IMR-90 (cell line): ENCODE data around the gene ZDHHC11B. TPM values are rescaled to one million over a fixed set of nuclear protein-coding genes. Genes with fewer than 3 reads are reported as not detected.

Source experiments
- ATAC-seq: fragments of 200-7000 bp; cut with Tn5 transposase; 2 replicates; pipeline ENCODE4 v1.9.1; 2020; ENCODE audit warnings: low read depth, mild to moderate bottlenecking, moderate library complexity
- BruUV-seq: library from RNA; stranded (reverse); fragments of 400-500 nt; replicated peaks from 2 replicates; lab custom pipeline; 2021; lab: Mats Ljungman, UMichigan
- CTCF ChIA-PET: fragments of 300-600 bp; formaldehyde crosslinking; extraction: SDS; loops from one replicate; lab custom pipeline; 2021; ENCODE audit warnings: antibody characterized with exemption; lab: Yijun Ruan, JAX
- POLR2A ChIA-PET: fragments of 300-600 bp; sonication (Branson Sonifier 250); formaldehyde crosslinking; loops from one replicate; lab custom pipeline; 2022; ENCODE audit warnings: antibody characterized with exemption; ENCODE audit not compliant: unreplicated experiment; lab: Charles Lee
- DNase-seq: peaks from one replicate; pipeline ENCODE4 v3.0.0; 2013
- H2AFZ ChIP-seq: replicated peaks from 2 replicates; pipeline ENCODE3; 2013; ENCODE audit warnings: low read length, mild to moderate bottlenecking; ENCODE audit not compliant: poor library complexity
- H2AK5ac ChIP-seq: 2 replicates; pipeline ENCODE4 v1.6.1; 2013; ENCODE audit warnings: low read depth, low read length, inconsistent platforms
- H2AK9ac ChIP-seq: replicated peaks from 2 replicates; pipeline ENCODE3; 2013; ENCODE audit warnings: mild to moderate bottlenecking, low read depth, low read length, moderate library complexity; ENCODE audit not compliant: poor library complexity
- H2BK120ac ChIP-seq: 2 replicates; pipeline ENCODE4 v1.6.1; 2013; ENCODE audit warnings: low read depth, low read length, inconsistent platforms
- H2BK15ac ChIP-seq: 3 replicates; pipeline ENCODE4 v1.6.1; 2013; ENCODE audit warnings: low read depth, low read length, inconsistent platforms
- H2BK20ac ChIP-seq: 2 replicates; pipeline ENCODE4 v1.6.1; 2013; ENCODE audit warnings: low read depth, mild to moderate bottlenecking, inconsistent platforms, low read length, moderate library complexity
- H2BK5ac ChIP-seq: 2 replicates; pipeline ENCODE4 v1.6.1; 2013; ENCODE audit warnings: mild to moderate bottlenecking, low read depth, low read length, inconsistent platforms; ENCODE audit not compliant: poor library complexity, severe bottlenecking
- H3K14ac ChIP-seq: replicated peaks from 2 replicates; pipeline ENCODE4 v1.6.1; 2013; ENCODE audit warnings: low read depth, low read length, inconsistent platforms
- H3K18ac ChIP-seq: 2 replicates; pipeline ENCODE4 v1.6.1; 2013; ENCODE audit warnings: low read depth, low read length, control low read depth
- H3K23ac ChIP-seq: 2 replicates; pipeline ENCODE4 v1.6.1; 2013; ENCODE audit warnings: low read depth, low read length, inconsistent platforms
- H3K27ac ChIP-seq: 2 replicates; pipeline ENCODE4 v1.5.1; 2013; ENCODE audit warnings: mild to moderate bottlenecking, control low read depth, low read length; ENCODE audit not compliant: insufficient read depth
- H3K27me3 ChIP-seq: 2 replicates; pipeline ENCODE4 v1.6.1; 2013; ENCODE audit warnings: low read length; ENCODE audit not compliant: control insufficient read depth, insufficient read depth
- H3K36me3 ChIP-seq: 2 replicates; pipeline ENCODE4 v1.6.1; 2013; ENCODE audit warnings: low read length, mixed read lengths; ENCODE audit not compliant: control insufficient read depth, insufficient read depth
- H3K4ac ChIP-seq: 2 replicates; pipeline ENCODE4 v1.6.1; 2013; ENCODE audit warnings: low read depth, low read length, inconsistent platforms
- H3K4me1 ChIP-seq: 2 replicates; pipeline ENCODE4 v1.6.1; 2013; ENCODE audit warnings: low read length, mixed read lengths; ENCODE audit not compliant: control insufficient read depth, insufficient read depth
- H3K4me2 ChIP-seq: 2 replicates; pipeline ENCODE4 v1.6.1; 2013; ENCODE audit warnings: low read depth, mild to moderate bottlenecking, control low read depth, low read length, moderate library complexity
- H3K4me3 ChIP-seq: 2 replicates; pipeline ENCODE4 v1.5.1; 2013; ENCODE audit warnings: low read depth, mild to moderate bottlenecking, control low read depth, low read length, moderate library complexity; ENCODE audit not compliant: insufficient read depth
- H3K56ac ChIP-seq: 2 replicates; pipeline ENCODE4 v1.6.1; 2013; ENCODE audit warnings: low read length, inconsistent platforms; ENCODE audit not compliant: insufficient read depth; ENCODE audit errors: extremely low read depth
- H3K79me1 ChIP-seq, 2 experiments: 2 replicates each; pipeline ENCODE4 v1.6.1; 2013; ENCODE audit warnings: low read length in 2 of 2, inconsistent platforms in 1 of 2, low read depth in 1 of 2
- H3K9ac ChIP-seq: 2 replicates; pipeline ENCODE4 v1.6.1; 2013; ENCODE audit warnings: low read depth, low read length, control low read depth
- H3K9me1 ChIP-seq: 2 replicates; pipeline ENCODE4 v1.6.1; 2013; ENCODE audit warnings: low read length, inconsistent platforms; ENCODE audit not compliant: insufficient read depth
- H3K9me3 ChIP-seq: 2 replicates; pipeline ENCODE4 v1.6.1; 2013; ENCODE audit warnings: low read length; ENCODE audit not compliant: control insufficient read depth, insufficient read depth
- H4K20me1 ChIP-seq: 2 replicates; pipeline ENCODE4 v1.6.1; 2013; ENCODE audit warnings: low read length, inconsistent platforms; ENCODE audit not compliant: insufficient read depth
- H4K5ac ChIP-seq: 2 replicates; pipeline ENCODE4 v1.6.1; 2013; ENCODE audit warnings: mild to moderate bottlenecking, low read depth, low read length, control low read depth
- H4K8ac ChIP-seq, 2 experiments: 2 replicates each; pipeline ENCODE4 v1.6.1; 2013; ENCODE audit warnings: low read depth in 2 of 2, low read length in 2 of 2, control low read depth in 1 of 2, inconsistent platforms in 1 of 2
- H4K91ac ChIP-seq: 2 replicates; pipeline ENCODE4 v1.6.1; 2013; ENCODE audit warnings: low read depth, low read length, inconsistent platforms; ENCODE audit not compliant: insufficient read depth
- BHLHE40 ChIP-seq: fragments of 150-350 bp; IDR thresholded peaks from 2 replicates; pipeline ENCODE4 v1.6.1; 2016; ENCODE audit warnings: mild to moderate bottlenecking, low read depth, low read length
- CEBPB ChIP-seq: IDR thresholded peaks from 2 replicates; pipeline ENCODE4 v1.6.1; 2012; ENCODE audit warnings: low read depth, low read length, improper control_type of control experiment
- CHD1 ChIP-seq: IDR thresholded peaks from 2 replicates; pipeline ENCODE4 v1.6.1; 2012; ENCODE audit warnings: low read depth, low read length, improper control_type of control experiment
- FOS ChIP-seq: fragments of 150-350 bp; IDR thresholded peaks from 2 replicates; pipeline ENCODE4 v1.6.1; 2016; ENCODE audit warnings: low read depth, low read length
- MAFK ChIP-seq: IDR thresholded peaks from 2 replicates; pipeline ENCODE4 v1.6.1; 2012; ENCODE audit warnings: low read depth, low read length, improper control_type of control experiment
- MAZ ChIP-seq: IDR thresholded peaks from 2 replicates; pipeline ENCODE4 v1.6.1; 2012; ENCODE audit warnings: low read depth, mild to moderate bottlenecking, low read length, improper control_type of control experiment, moderate library complexity, borderline replicate concordance
- MXI1 ChIP-seq: IDR thresholded peaks from 2 replicates; pipeline ENCODE4 v1.6.1; 2012; ENCODE audit warnings: low read depth, mild to moderate bottlenecking, low read length, moderate library complexity, borderline replicate concordance
- NFE2L2 ChIP-seq: fragments of 150-350 bp; IDR thresholded peaks from 2 replicates; pipeline ENCODE4 v1.6.1; 2016; ENCODE audit warnings: low read depth, mild to moderate bottlenecking, low read length
- POLR2A ChIP-seq: IDR thresholded peaks from 2 replicates; pipeline ENCODE4 v1.6.1; 2012; ENCODE audit warnings: mild to moderate bottlenecking, low read depth, low read length
- RAD21 ChIP-seq: IDR thresholded peaks from 2 replicates; pipeline ENCODE4 v1.6.1; 2012; ENCODE audit warnings: low read length, improper control_type of control experiment
- RCOR1 ChIP-seq: IDR thresholded peaks from 2 replicates; pipeline ENCODE4 v1.6.1; 2012; ENCODE audit warnings: mild to moderate bottlenecking, low read length, improper control_type of control experiment; ENCODE audit not compliant: insufficient replicate concordance
- RFX5 ChIP-seq: IDR thresholded peaks from 2 replicates; pipeline ENCODE4 v1.8.0; 2012; ENCODE audit warnings: low read depth, mild to moderate bottlenecking, low read length, moderate library complexity
- SMC3 ChIP-seq: fragments of 150-350 bp; IDR thresholded peaks from 2 replicates; pipeline ENCODE4 v1.6.1; 2016; ENCODE audit warnings: low read depth, mild to moderate bottlenecking, antibody characterized with exemption, low read length, moderate library complexity
- USF2 ChIP-seq: fragments of 150-350 bp; IDR thresholded peaks from 2 replicates; pipeline ENCODE4 v1.6.1; 2017; ENCODE audit warnings: mild to moderate bottlenecking, antibody characterized with exemption, low read length, low read depth
- WGBS, 2 experiments: methylation state at CpG; one replicate each; pipeline versions ENCODE4 v1.1.5 to v1.1.7; 2013; ENCODE audit warnings: missing lambda C conversion rate in 2 of 2; ENCODE audit not compliant: insufficient read length in 1 of 2; ENCODE audit errors: extremely low coverage in 2 of 2; 5-methylcytosine and 5-hydroxymethylcytosine counted together
- dilution Hi-C: fragments of 300-500 bp; cut with HindIII; formaldehyde crosslinking; loops from one replicate; pipeline ENCODE4 v1.14.3; 2018; ENCODE audit warnings: low sequenced_read_pairs; ENCODE audit not compliant: unreplicated experiment
- in situ Hi-C: fragments of 300-500 bp; cut with MboI; formaldehyde crosslinking; loops from 3 replicates; pipeline ENCODE4 v1.14.3; 2019; ENCODE audit warnings: low sequenced_read_pairs, inconsistent platforms, mixed read lengths
- intact Hi-C: fragments of 100-400 bp; cut with micrococcal nuclease; formaldehyde crosslinking; loops from 2 replicates; pipeline ENCODE4 v1.10.0; 2022
- polyA plus RNA-seq, 3 experiments: library from polyadenylated mRNA; depleted of rRNA; stranded (reverse); fragments of >200 nt; gene quantifications; 2 replicates each; pipeline ENCODE4 v1.2.3, GENCODE V29; 2012; ENCODE audit warnings: low replicate concordance in 1 of 3
- total RNA-seq: library from RNA; depleted of rRNA; stranded (reverse); fragments of >200 nt; gene quantifications from 2 replicates; pipeline ENCODE4 v1.2.3, GENCODE V29; 2012
- TF ChIP-seq, protein P1 (sequence below): fragments of 150-350 bp; IDR thresholded peaks from 2 replicates; pipeline ENCODE4 v1.6.1; 2016; ENCODE audit warnings: low read depth, mild to moderate bottlenecking, low read length, moderate library complexity, borderline replicate concordance
- TF ChIP-seq, protein P2 (sequence below): conservative IDR thresholded peaks from 2 replicates; pipeline ENCODE4 v1.5.1; 2012; ENCODE audit warnings: mild to moderate bottlenecking, low read depth, low read length, improper control_type of control experiment

The ZDHHC11B gene
- total and polyA plus RNA-seq, 2 of the 4 experiments (the other 2 are of a cell fraction) = 0.12 TPM; not detected in 1

- no peaks in the 10 kb centered on the region for H3K9me1 ChIP-seq
- TF ChIP-seq, protein P1, sequence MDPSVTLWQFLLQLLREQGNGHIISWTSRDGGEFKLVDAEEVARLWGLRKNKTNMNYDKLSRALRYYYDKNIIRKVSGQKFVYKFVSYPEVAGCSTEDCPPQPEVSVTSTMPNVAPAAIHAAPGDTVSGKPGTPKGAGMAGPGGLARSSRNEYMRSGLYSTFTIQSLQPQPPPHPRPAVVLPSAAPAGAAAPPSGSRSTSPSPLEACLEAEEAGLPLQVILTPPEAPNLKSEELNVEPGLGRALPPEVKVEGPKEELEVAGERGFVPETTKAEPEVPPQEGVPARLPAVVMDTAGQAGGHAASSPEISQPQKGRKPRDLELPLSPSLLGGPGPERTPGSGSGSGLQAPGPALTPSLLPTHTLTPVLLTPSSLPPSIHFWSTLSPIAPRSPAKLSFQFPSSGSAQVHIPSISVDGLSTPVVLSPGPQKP = no peak
- TF ChIP-seq RAD21 (no peak), POLR2A (no peak), MAZ (no peak), RFX5 (no peak), SMC3 (no peak), RCOR1 (no peak), NFE2L2 (no peak), BHLHE40 (no peak), MXI1 (no peak), MAFK (no peak), USF2 (no peak), CHD1 (no peak), CEBPB (no peak), FOS (no peak)
- TF ChIP-seq, protein P2, sequence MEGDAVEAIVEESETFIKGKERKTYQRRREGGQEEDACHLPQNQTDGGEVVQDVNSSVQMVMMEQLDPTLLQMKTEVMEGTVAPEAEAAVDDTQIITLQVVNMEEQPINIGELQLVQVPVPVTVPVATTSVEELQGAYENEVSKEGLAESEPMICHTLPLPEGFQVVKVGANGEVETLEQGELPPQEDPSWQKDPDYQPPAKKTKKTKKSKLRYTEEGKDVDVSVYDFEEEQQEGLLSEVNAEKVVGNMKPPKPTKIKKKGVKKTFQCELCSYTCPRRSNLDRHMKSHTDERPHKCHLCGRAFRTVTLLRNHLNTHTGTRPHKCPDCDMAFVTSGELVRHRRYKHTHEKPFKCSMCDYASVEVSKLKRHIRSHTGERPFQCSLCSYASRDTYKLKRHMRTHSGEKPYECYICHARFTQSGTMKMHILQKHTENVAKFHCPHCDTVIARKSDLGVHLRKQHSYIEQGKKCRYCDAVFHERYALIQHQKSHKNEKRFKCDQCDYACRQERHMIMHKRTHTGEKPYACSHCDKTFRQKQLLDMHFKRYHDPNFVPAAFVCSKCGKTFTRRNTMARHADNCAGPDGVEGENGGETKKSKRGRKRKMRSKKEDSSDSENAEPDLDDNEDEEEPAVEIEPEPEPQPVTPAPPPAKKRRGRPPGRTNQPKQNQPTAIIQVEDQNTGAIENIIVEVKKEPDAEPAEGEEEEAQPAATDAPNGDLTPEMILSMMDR = no peak
- no peak overlapping the region for H4K8ac ChIP-seq
- H3K56ac ChIP-seq = no peak overlapping the region
- H3K9me3 ChIP-seq = no peaks in the 10 kb centered on the region
- no peak overlapping the region for H3K4me3 ChIP-seq
- no peaks in the 10 kb centered on the region for H3K36me3 ChIP-seq
- H2BK20ac ChIP-seq = no peak overlapping the region
- H3K4ac ChIP-seq = no peak overlapping the region
- BruUV-seq = no TSS peak
- H3K9ac ChIP-seq = no peak overlapping the region
- 60% methylated on average over 1 of the region's 7 CpGs; no CpG with 5 or more reads in 1 of the 2 experiments for WGBS, 2 experiments
- no peaks in the 10 kb centered on the region for H4K20me1 ChIP-seq
- intact Hi-C loops = no loop called here
- H2BK120ac ChIP-seq = no peak overlapping the region
- no peak overlapping the region for H4K5ac ChIP-seq
- ChIA-PET CTCF (no interaction called here), POLR2A (no interaction called here)
- H2AFZ ChIP-seq = no peak overlapping the region
- no peak for ATAC-seq
- peaks cover 15% of the 10 kb centered on the region; the same call in 1 of the 2 replicates for H3K27me3 ChIP-seq
- no peak overlapping the region for H3K23ac ChIP-seq
- no peaks in the 10 kb centered on the region for H3K79me1 ChIP-seq
- no peak overlapping the region for H3K14ac ChIP-seq
- H2AK5ac ChIP-seq = no peak overlapping the region
- dilution Hi-C loops = no loop called here
- H3K27ac ChIP-seq = no peak overlapping the region
- no peak for DNase-seq
- no peaks in the 10 kb centered on the region; the same call in 1 of the 2 replicates for H3K4me1 ChIP-seq
- no peak overlapping the region for H2BK5ac ChIP-seq
- no peak overlapping the region for H3K4me2 ChIP-seq
- no peak overlapping the region for H4K91ac ChIP-seq
- in situ Hi-C loops = loop anchor here (5.0 kb wide), 1 partner anchor 228 kb away; no protein-coding TSS in a partner anchor
- H3K18ac ChIP-seq = no peak overlapping the region
- no peak overlapping the region for H2BK15ac ChIP-seq
- H2AK9ac ChIP-seq = peak overlapping the region; percentile 42
Observed at GRCh38 chr5:674630-675011, 109.9 kb downstream of the ZDHHC11B start.
